ENCODE measurements around the gene TTC28. TPM values are rescaled to one million over a fixed set of nuclear protein-coding genes. Genes with fewer than 3 reads are reported as not detected.

Gene TTC28
- total RNA-seq, 1 experiment from 2014 or later: 0.12 TPM

DNA sequence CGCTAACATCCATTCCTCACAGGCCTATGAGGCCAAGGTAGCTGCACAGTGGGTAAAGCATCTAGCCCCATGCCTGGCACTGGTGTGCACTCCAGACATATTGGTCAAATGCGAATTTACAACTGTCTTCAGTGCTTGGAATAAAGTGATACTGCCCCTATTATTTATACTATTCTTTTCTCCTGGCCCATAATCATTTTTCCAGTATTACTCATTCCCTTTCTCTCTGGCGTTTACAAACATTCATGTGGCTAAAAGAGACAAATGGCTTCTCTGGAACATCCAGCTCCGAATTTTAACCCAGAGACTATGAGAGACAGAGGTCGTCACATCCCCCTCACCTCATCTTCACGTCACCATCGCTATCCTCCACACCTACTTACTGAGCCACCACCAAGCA lies 673.4 kb downstream of the TTC28 start:
- intact Hi-C loops (cut with micrococcal nuclease): no loop called here
- Histone ChIP-seq H3K27me3 (ENCODE audit: insufficient read depth, low read length) (no peaks in the 10 kb centered on the region), H3K9ac (ENCODE audit: low read length) (no peak overlapping the region), H3K9me3 (ENCODE audit: control insufficient read depth in 1 of 2, insufficient read depth in 1 of 2, low read depth in 1 of 2, low read length in 2 of 2) (no peaks in the 10 kb centered on the region), H4K20me1 (ENCODE audit: insufficient read depth) (no peaks in the 10 kb centered on the region), H3K36me3 (ENCODE audit: control insufficient read depth in 1 of 2, insufficient read depth in 2 of 2, low read length in 2 of 2) (no peaks in the 10 kb centered on the region), H3K9me2 (ENCODE audit: insufficient read depth) (no peaks in the 10 kb centered on the region), H3K4me2 (ENCODE audit: low read length) (no peak overlapping the region), H3K4me1 (ENCODE audit: control insufficient read depth in 1 of 2, insufficient read depth in 2 of 2, low read length in 2 of 2) (no peaks in the 10 kb centered on the region), H3K4me3 (replicated peaks in 1 of 2; ENCODE audit: low read depth in 1 of 2, low read length in 2 of 2) (no peak overlapping the region), H3K27ac (ENCODE audit: low read depth, low read length) (no peak overlapping the region), H3K79me2 (ENCODE audit: insufficient read depth, low read length) (no peaks in the 10 kb centered on the region), H2AFZ (ENCODE audit: low read depth, low read length, poor library complexity, severe bottlenecking) (no peak overlapping the region)
- CTCF ChIA-PET: interaction anchor here (1.2 kb wide), 1 partner anchor 15 kb away, joined by 3 read pairs; no protein-coding TSS in a partner anchor
- ATAC-seq (no peak), DNase-seq (ENCODE audit: low read depth, low spot score) (no peak)
- BruUV-seq (replicated peaks): no TSS peak
- RAD21 ChIA-PET (ENCODE audit: low non-redundant PET in 1 of 2, low total read pairs in 2 of 2, uncharacterized antibody in 2 of 2, unreplicated experiment in 2 of 2): no interaction called here
- POLR2A ChIA-PET: no interaction called here
- TF ChIP-seq ELF1 (IDR thresholded peaks at IDR 0.05; ENCODE audit: borderline replicate concordance, low read depth) (no peak), JUND (IDR thresholded peaks at IDR 0.05) (no peak), POLR2AphosphoS5 (IDR thresholded peaks at IDR 0.05; ENCODE audit: low read depth, low read length) (no peak), EZH2 (IDR thresholded peaks at IDR 0.05) (no peak), MAX (IDR thresholded peaks at IDR 0.05) (no peak), TCF7L2 (IDR thresholded peaks at IDR 0.05; ENCODE audit: borderline replicate concordance, extremely low read depth, insufficient read depth, insufficient read length) (no peak)

- ATAC-seq (no peak), DNase-seq (ENCODE audit: low read depth, low spot score) (no peak)
- no peak overlapping the region for H3K4me2 ChIP-seq (ENCODE audit: low read length)
- TF ChIP-seq CEBPB (IDR thresholded peaks at IDR 0.05; ENCODE audit: low read depth) (no peak), POLR2AphosphoS5 (IDR thresholded peaks at IDR 0.05; ENCODE audit: low read depth, low read length) (no peak), CBX3 (IDR thresholded peaks at IDR 0.05; ENCODE audit: low read depth) (no peak), SIN3A (IDR thresholded peaks at IDR 0.05; ENCODE audit: low read depth) (no peak), EZH2 (IDR thresholded peaks at IDR 0.05) (no peak), RAD21 (IDR thresholded peaks at IDR 0.05; ENCODE audit: low read depth) (no peak)
- TF ChIP-seq, protein P1, sequence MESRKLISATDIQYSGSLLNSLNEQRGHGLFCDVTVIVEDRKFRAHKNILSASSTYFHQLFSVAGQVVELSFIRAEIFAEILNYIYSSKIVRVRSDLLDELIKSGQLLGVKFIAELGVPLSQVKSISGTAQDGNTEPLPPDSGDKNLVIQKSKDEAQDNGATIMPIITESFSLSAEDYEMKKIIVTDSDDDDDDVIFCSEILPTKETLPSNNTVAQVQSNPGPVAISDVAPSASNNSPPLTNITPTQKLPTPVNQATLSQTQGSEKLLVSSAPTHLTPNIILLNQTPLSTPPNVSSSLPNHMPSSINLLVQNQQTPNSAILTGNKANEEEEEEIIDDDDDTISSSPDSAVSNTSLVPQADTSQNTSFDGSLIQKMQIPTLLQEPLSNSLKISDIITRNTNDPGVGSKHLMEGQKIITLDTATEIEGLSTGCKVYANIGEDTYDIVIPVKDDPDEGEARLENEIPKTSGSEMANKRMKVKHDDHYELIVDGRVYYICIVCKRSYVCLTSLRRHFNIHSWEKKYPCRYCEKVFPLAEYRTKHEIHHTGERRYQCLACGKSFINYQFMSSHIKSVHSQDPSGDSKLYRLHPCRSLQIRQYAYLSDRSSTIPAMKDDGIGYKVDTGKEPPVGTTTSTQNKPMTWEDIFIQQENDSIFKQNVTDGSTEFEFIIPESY (IDR thresholded peaks at IDR 0.05; ENCODE audit: extremely low read depth, insufficient replicate concordance, low read length): no peak
- ChIA-PET POLR2A (no interaction called here), RAD21 (ENCODE audit: low non-redundant PET in 1 of 2, low total read pairs in 2 of 2, uncharacterized antibody in 2 of 2, unreplicated experiment in 2 of 2) (no interaction called here), CTCF (no interaction called here)
- no TSS peak for BruUV-seq (replicated peaks)
- H4K20me1 ChIP-seq (ENCODE audit: insufficient read depth): no peaks in the 10 kb centered on the region
- H3K9me3 ChIP-seq (ENCODE audit: control insufficient read depth in 1 of 2, insufficient read depth in 1 of 2, low read depth in 1 of 2, low read length in 2 of 2): no peaks in the 10 kb centered on the region
- no peak overlapping the region for H3K27ac ChIP-seq (ENCODE audit: low read depth, low read length)
- no peaks in the 10 kb centered on the region for H3K79me2 ChIP-seq (ENCODE audit: insufficient read depth, low read length)
- no peaks in the 10 kb centered on the region for H3K4me1 ChIP-seq (ENCODE audit: control insufficient read depth in 1 of 2, insufficient read depth in 2 of 2, low read length in 2 of 2)
- H3K9ac ChIP-seq (ENCODE audit: low read length): no peak overlapping the region
- intact Hi-C loops (cut with micrococcal nuclease): no loop called here
- H3K36me3 ChIP-seq (ENCODE audit: control insufficient read depth in 1 of 2, insufficient read depth in 2 of 2, low read length in 2 of 2): no peaks in the 10 kb centered on the region
- no peak overlapping the region for H2AFZ ChIP-seq (ENCODE audit: low read depth, low read length, poor library complexity, severe bottlenecking)
- no peaks in the 10 kb centered on the region for H3K27me3 ChIP-seq (ENCODE audit: insufficient read depth, low read length)
- H3K4me3 ChIP-seq (replicated peaks in 1 of 2; ENCODE audit: low read depth in 1 of 2, low read length in 2 of 2): no peak overlapping the region
- no peaks in the 10 kb centered on the region for H3K9me2 ChIP-seq (ENCODE audit: insufficient read depth)
These were observed 674.1 kb downstream of the TTC28 start for GRCh38 chr22:28005513-28005912.
